Omental fat pad (tissue), 4 donors: Measurements from ENCODE around the gene GNAO1. TPM values are rescaled to one million over a fixed set of nuclear protein-coding genes. Genes with fewer than 3 reads are reported as not detected.

Experiments
- ATAC-seq: fragments of 150-250 bp; one replicate; pipeline ENCODE4 v1.9.1; 2016; ENCODE audit warnings: mild to moderate bottlenecking, moderate library complexity; ENCODE audit not compliant: low FRiP score
- DNase-seq: peaks from one replicate; pipeline ENCODE4 v3.0.0-alpha.2; 2019; ENCODE audit warnings: low spot score
- CTCF ChIP-seq, 3 donors: fragments of 450-650 bp; IDR thresholded peaks; one replicate each; pipeline ENCODE4 v1.5.1; 2016 to 2017; ENCODE audit warnings: antibody characterized with exemption in 3 of 3, mild to moderate bottlenecking in 3 of 3, moderate library complexity in 2 of 3
- total RNA-seq, 4 donors: library from RNA; depleted of rRNA; stranded (reverse); fragments of >200 nt; gene quantifications; one replicate each; pipeline ENCODE4 v1.1.0, GENCODE V29; 2016

GNAO1 gene
- total RNA-seq, 4 donors from 2014 or later = 1.4 to 2.6 (median 2.3) TPM

- DNase-seq (no peak), ATAC-seq (no peak)
- no peak for TF ChIP-seq CTCF (IDR thresholded peaks at IDR 0.05)
Measured at GRCh38 chr16:56245197-56245596, 53.9 kb downstream of the GNAO1 start.

- DNase-seq = no peak
- ATAC-seq = no peak
- TF ChIP-seq CTCF (IDR thresholded peaks at IDR 0.05) = no peak
Measured at GRCh38 chr16:56246051-56246817, 54.9 kb downstream of the GNAO1 start.

GRCh38 chr16:56247018-56247417 is 55.7 kb downstream of the GNAO1 start:
- TF ChIP-seq CTCF (IDR thresholded peaks at IDR 0.05) = no peak
- ATAC-seq (no peak), DNase-seq (no peak)

- TF ChIP-seq CTCF (IDR thresholded peaks at IDR 0.05) = no peak
- ATAC-seq (no peak), DNase-seq (no peak)
Measured at GRCh38 chr16:56247808-56248207, 56.5 kb downstream of the GNAO1 start.

- no peak for ATAC-seq
- TF ChIP-seq CTCF (IDR thresholded peaks at IDR 0.05) = no peak
- no peak for DNase-seq
Measured at GRCh38 chr16:56252835-56253234, 61.5 kb downstream of the GNAO1 start.

- DNase-seq = no peak
- no peak for ATAC-seq
- no peak for TF ChIP-seq CTCF (IDR thresholded peaks at IDR 0.05)
Measured at GRCh38 chr16:56255904-56256303, 64.6 kb downstream of the GNAO1 start.

- no peak for ATAC-seq
- no peak for DNase-seq
- TF ChIP-seq CTCF (IDR thresholded peaks at IDR 0.05) = no peak
Measured at GRCh38 chr16:56257239-56257638, 66.0 kb downstream of the GNAO1 start.
